IMR-90 (cell line): ENCODE measurements around the gene TMEM131L. TPM values are rescaled to one million over a fixed set of nuclear protein-coding genes. Genes with fewer than 3 reads are reported as not detected.

Experiments used
- ATAC-seq: fragments of 200-7000 bp; cut with Tn5 transposase; 2 replicates; pipeline ENCODE4 v1.9.1; 2020; ENCODE audit warnings: low read depth, mild to moderate bottlenecking, moderate library complexity
- BruUV-seq: library from RNA; stranded (reverse); fragments of 400-500 nt; replicated peaks from 2 replicates; lab custom pipeline; 2021; lab: Mats Ljungman, UMichigan
- CTCF ChIA-PET: fragments of 300-600 bp; formaldehyde crosslinking; extraction: SDS; loops from one replicate; lab custom pipeline; 2021; ENCODE audit warnings: antibody characterized with exemption; lab: Yijun Ruan, JAX
- POLR2A ChIA-PET: fragments of 300-600 bp; sonication (Branson Sonifier 250); formaldehyde crosslinking; loops from one replicate; lab custom pipeline; 2022; ENCODE audit warnings: antibody characterized with exemption; ENCODE audit not compliant: unreplicated experiment; lab: Charles Lee
- DNase-seq: peaks from one replicate; pipeline ENCODE4 v3.0.0; 2013
- H2AFZ ChIP-seq: replicated peaks from 2 replicates; pipeline ENCODE3; 2013; ENCODE audit warnings: low read length, mild to moderate bottlenecking; ENCODE audit not compliant: poor library complexity
- H2AK5ac ChIP-seq: 2 replicates; pipeline ENCODE4 v1.6.1; 2013; ENCODE audit warnings: low read depth, low read length, inconsistent platforms
- H2AK9ac ChIP-seq: replicated peaks from 2 replicates; pipeline ENCODE3; 2013; ENCODE audit warnings: mild to moderate bottlenecking, low read depth, low read length, moderate library complexity; ENCODE audit not compliant: poor library complexity
- H2BK120ac ChIP-seq: 2 replicates; pipeline ENCODE4 v1.6.1; 2013; ENCODE audit warnings: low read depth, low read length, inconsistent platforms
- H2BK15ac ChIP-seq: 3 replicates; pipeline ENCODE4 v1.6.1; 2013; ENCODE audit warnings: low read depth, low read length, inconsistent platforms
- H2BK20ac ChIP-seq: 2 replicates; pipeline ENCODE4 v1.6.1; 2013; ENCODE audit warnings: low read depth, mild to moderate bottlenecking, inconsistent platforms, low read length, moderate library complexity
- H2BK5ac ChIP-seq: 2 replicates; pipeline ENCODE4 v1.6.1; 2013; ENCODE audit warnings: mild to moderate bottlenecking, low read depth, low read length, inconsistent platforms; ENCODE audit not compliant: poor library complexity, severe bottlenecking
- H3K14ac ChIP-seq: replicated peaks from 2 replicates; pipeline ENCODE4 v1.6.1; 2013; ENCODE audit warnings: low read depth, low read length, inconsistent platforms
- H3K18ac ChIP-seq: 2 replicates; pipeline ENCODE4 v1.6.1; 2013; ENCODE audit warnings: low read depth, low read length, control low read depth
- H3K23ac ChIP-seq: 2 replicates; pipeline ENCODE4 v1.6.1; 2013; ENCODE audit warnings: low read depth, low read length, inconsistent platforms
- H3K27ac ChIP-seq: 2 replicates; pipeline ENCODE4 v1.5.1; 2013; ENCODE audit warnings: mild to moderate bottlenecking, control low read depth, low read length; ENCODE audit not compliant: insufficient read depth
- H3K27me3 ChIP-seq: 2 replicates; pipeline ENCODE4 v1.6.1; 2013; ENCODE audit warnings: low read length; ENCODE audit not compliant: control insufficient read depth, insufficient read depth
- H3K36me3 ChIP-seq: 2 replicates; pipeline ENCODE4 v1.6.1; 2013; ENCODE audit warnings: low read length, mixed read lengths; ENCODE audit not compliant: control insufficient read depth, insufficient read depth
- H3K4ac ChIP-seq: 2 replicates; pipeline ENCODE4 v1.6.1; 2013; ENCODE audit warnings: low read depth, low read length, inconsistent platforms
- H3K4me1 ChIP-seq: 2 replicates; pipeline ENCODE4 v1.6.1; 2013; ENCODE audit warnings: low read length, mixed read lengths; ENCODE audit not compliant: control insufficient read depth, insufficient read depth
- H3K4me2 ChIP-seq: 2 replicates; pipeline ENCODE4 v1.6.1; 2013; ENCODE audit warnings: low read depth, mild to moderate bottlenecking, control low read depth, low read length, moderate library complexity
- H3K4me3 ChIP-seq: 2 replicates; pipeline ENCODE4 v1.5.1; 2013; ENCODE audit warnings: low read depth, mild to moderate bottlenecking, control low read depth, low read length, moderate library complexity; ENCODE audit not compliant: insufficient read depth
- H3K56ac ChIP-seq: 2 replicates; pipeline ENCODE4 v1.6.1; 2013; ENCODE audit warnings: low read length, inconsistent platforms; ENCODE audit not compliant: insufficient read depth; ENCODE audit errors: extremely low read depth
- H3K79me1 ChIP-seq, 2 experiments: 2 replicates each; pipeline ENCODE4 v1.6.1; 2013; ENCODE audit warnings: low read length in 2 of 2, inconsistent platforms in 1 of 2, low read depth in 1 of 2
- H3K9ac ChIP-seq: 2 replicates; pipeline ENCODE4 v1.6.1; 2013; ENCODE audit warnings: low read depth, low read length, control low read depth
- H3K9me1 ChIP-seq: 2 replicates; pipeline ENCODE4 v1.6.1; 2013; ENCODE audit warnings: low read length, inconsistent platforms; ENCODE audit not compliant: insufficient read depth
- H3K9me3 ChIP-seq: 2 replicates; pipeline ENCODE4 v1.6.1; 2013; ENCODE audit warnings: low read length; ENCODE audit not compliant: control insufficient read depth, insufficient read depth
- H4K20me1 ChIP-seq: 2 replicates; pipeline ENCODE4 v1.6.1; 2013; ENCODE audit warnings: low read length, inconsistent platforms; ENCODE audit not compliant: insufficient read depth
- H4K5ac ChIP-seq: 2 replicates; pipeline ENCODE4 v1.6.1; 2013; ENCODE audit warnings: mild to moderate bottlenecking, low read depth, low read length, control low read depth
- H4K8ac ChIP-seq, 2 experiments: 2 replicates each; pipeline ENCODE4 v1.6.1; 2013; ENCODE audit warnings: low read depth in 2 of 2, low read length in 2 of 2, control low read depth in 1 of 2, inconsistent platforms in 1 of 2
- H4K91ac ChIP-seq: 2 replicates; pipeline ENCODE4 v1.6.1; 2013; ENCODE audit warnings: low read depth, low read length, inconsistent platforms; ENCODE audit not compliant: insufficient read depth
- BHLHE40 ChIP-seq: fragments of 150-350 bp; IDR thresholded peaks from 2 replicates; pipeline ENCODE4 v1.6.1; 2016; ENCODE audit warnings: mild to moderate bottlenecking, low read depth, low read length
- CEBPB ChIP-seq: IDR thresholded peaks from 2 replicates; pipeline ENCODE4 v1.6.1; 2012; ENCODE audit warnings: low read depth, low read length, improper control_type of control experiment
- CHD1 ChIP-seq: IDR thresholded peaks from 2 replicates; pipeline ENCODE4 v1.6.1; 2012; ENCODE audit warnings: low read depth, low read length, improper control_type of control experiment
- CTCF ChIP-seq: conservative IDR thresholded peaks from 2 replicates; pipeline ENCODE4 v1.5.1; 2012; ENCODE audit warnings: mild to moderate bottlenecking, low read depth, low read length, improper control_type of control experiment
- ELK1 ChIP-seq: fragments of 150-350 bp; IDR thresholded peaks from 2 replicates; pipeline ENCODE4 v1.6.1; 2016; ENCODE audit warnings: low read depth, mild to moderate bottlenecking, low read length, moderate library complexity, borderline replicate concordance
- FOS ChIP-seq: fragments of 150-350 bp; IDR thresholded peaks from 2 replicates; pipeline ENCODE4 v1.6.1; 2016; ENCODE audit warnings: low read depth, low read length
- MAFK ChIP-seq: IDR thresholded peaks from 2 replicates; pipeline ENCODE4 v1.6.1; 2012; ENCODE audit warnings: low read depth, low read length, improper control_type of control experiment
- MAZ ChIP-seq: IDR thresholded peaks from 2 replicates; pipeline ENCODE4 v1.6.1; 2012; ENCODE audit warnings: low read depth, mild to moderate bottlenecking, low read length, improper control_type of control experiment, moderate library complexity, borderline replicate concordance
- MXI1 ChIP-seq: IDR thresholded peaks from 2 replicates; pipeline ENCODE4 v1.6.1; 2012; ENCODE audit warnings: low read depth, mild to moderate bottlenecking, low read length, moderate library complexity, borderline replicate concordance
- NFE2L2 ChIP-seq: fragments of 150-350 bp; IDR thresholded peaks from 2 replicates; pipeline ENCODE4 v1.6.1; 2016; ENCODE audit warnings: low read depth, mild to moderate bottlenecking, low read length
- POLR2A ChIP-seq: IDR thresholded peaks from 2 replicates; pipeline ENCODE4 v1.6.1; 2012; ENCODE audit warnings: mild to moderate bottlenecking, low read depth, low read length
- RAD21 ChIP-seq: IDR thresholded peaks from 2 replicates; pipeline ENCODE4 v1.6.1; 2012; ENCODE audit warnings: low read length, improper control_type of control experiment
- RCOR1 ChIP-seq: IDR thresholded peaks from 2 replicates; pipeline ENCODE4 v1.6.1; 2012; ENCODE audit warnings: mild to moderate bottlenecking, low read length, improper control_type of control experiment; ENCODE audit not compliant: insufficient replicate concordance
- RFX5 ChIP-seq: IDR thresholded peaks from 2 replicates; pipeline ENCODE4 v1.8.0; 2012; ENCODE audit warnings: low read depth, mild to moderate bottlenecking, low read length, moderate library complexity
- SMC3 ChIP-seq: fragments of 150-350 bp; IDR thresholded peaks from 2 replicates; pipeline ENCODE4 v1.6.1; 2016; ENCODE audit warnings: low read depth, mild to moderate bottlenecking, antibody characterized with exemption, low read length, moderate library complexity
- USF2 ChIP-seq: fragments of 150-350 bp; IDR thresholded peaks from 2 replicates; pipeline ENCODE4 v1.6.1; 2017; ENCODE audit warnings: mild to moderate bottlenecking, antibody characterized with exemption, low read length, low read depth
- dilution Hi-C: fragments of 300-500 bp; cut with HindIII; formaldehyde crosslinking; loops from one replicate; pipeline ENCODE4 v1.14.3; 2018; ENCODE audit warnings: low sequenced_read_pairs; ENCODE audit not compliant: unreplicated experiment
- in situ Hi-C: fragments of 300-500 bp; cut with MboI; formaldehyde crosslinking; loops from 3 replicates; pipeline ENCODE4 v1.14.3; 2019; ENCODE audit warnings: low sequenced_read_pairs, inconsistent platforms, mixed read lengths
- intact Hi-C: fragments of 100-400 bp; cut with micrococcal nuclease; formaldehyde crosslinking; loops from 2 replicates; pipeline ENCODE4 v1.10.0; 2022
- polyA plus RNA-seq, 3 experiments: library from polyadenylated mRNA; depleted of rRNA; stranded (reverse); fragments of >200 nt; gene quantifications; 2 replicates each; pipeline ENCODE4 v1.2.3, GENCODE V29; 2012; ENCODE audit warnings: low replicate concordance in 1 of 3
- total RNA-seq: library from RNA; depleted of rRNA; stranded (reverse); fragments of >200 nt; gene quantifications from 2 replicates; pipeline ENCODE4 v1.2.3, GENCODE V29; 2012

TMEM131L gene
- total and polyA plus RNA-seq, 2 of the 4 experiments (the other 2 are of a cell fraction) = 8.4 to 23.8 TPM

GRCh38 chr4:153629776-153630175 lies 163.6 kb downstream of the TMEM131L start:
- H3K9me3 ChIP-seq = no peaks in the 10 kb centered on the region
- H3K27ac ChIP-seq = no peak overlapping the region
- in situ Hi-C loops = no loop called here
- H3K56ac ChIP-seq = no peak overlapping the region
- no peak overlapping the region for H4K5ac ChIP-seq
- H3K23ac ChIP-seq = no peak overlapping the region
- H3K14ac ChIP-seq = no peak overlapping the region
- BruUV-seq = no TSS peak
- H2AFZ ChIP-seq = no peak overlapping the region
- peaks cover 37% of the 10 kb centered on the region for H3K36me3 ChIP-seq
- no peak overlapping the region for H3K4me3 ChIP-seq
- dilution Hi-C loops = no loop called here
- TF ChIP-seq USF2 (no peak), RCOR1 (no peak), CEBPB (no peak), FOS (no peak), ELK1 (no peak), CHD1 (no peak), RAD21 (no peak), MAFK (no peak), CTCF (no peak), MXI1 (no peak), NFE2L2 (no peak), BHLHE40 (no peak), POLR2A (no peak), RFX5 (no peak), MAZ (no peak), SMC3 (no peak)
- ATAC-seq = no peak
- CTCF ChIA-PET = no interaction called here
- intact Hi-C loops = no loop called here
- H3K79me1 ChIP-seq = no peaks in the 10 kb centered on the region
- no peaks in the 10 kb centered on the region for H3K4me1 ChIP-seq
- H4K8ac ChIP-seq = no peak overlapping the region
- H2BK15ac ChIP-seq = no peak overlapping the region
- no peak overlapping the region for H2AK5ac ChIP-seq
- H3K27me3 ChIP-seq = no peaks in the 10 kb centered on the region
- no peak overlapping the region for H3K9ac ChIP-seq
- no peaks in the 10 kb centered on the region for H4K20me1 ChIP-seq
- no peak overlapping the region for H3K4me2 ChIP-seq
- H3K4ac ChIP-seq = no peak overlapping the region
- no peak overlapping the region for H4K91ac ChIP-seq
- H2BK120ac ChIP-seq = no peak overlapping the region
- H2BK20ac ChIP-seq = no peak overlapping the region
- no peak for DNase-seq
- POLR2A ChIA-PET = no interaction called here
- peaks cover 3% of the 10 kb centered on the region; the same call in 1 of the 2 replicates for H3K9me1 ChIP-seq
- H3K18ac ChIP-seq = no peak overlapping the region
- no peak overlapping the region for H2BK5ac ChIP-seq
- H2AK9ac ChIP-seq = no peak overlapping the region
